ENCODE results near the gene TP53I3.
A peak's percentile ranks its signal among the peaks of the same experiment; 100 is the strongest.

GRCh38 chr2:24075915-24076848, 8.5 kb downstream of the TP53I3 start, which contains the start of gene SF3B6:
- TF ChIP-seq POLR2A (IDR thresholded peaks at IDR 0.05) (peak; percentile 78), CTCF (IDR thresholded peaks at IDR 0.05) (no peak), POLR2AphosphoS5 (IDR thresholded peaks at IDR 0.05) (peak; percentile 94 to 98 (median 95))

All from breast epithelium (tissue), 3 donors.